IPS-15b (cell line): ENCODE data around the gene ZNF486.
A peak's percentile ranks its signal among the peaks of the same experiment; 100 is the strongest.
"Not testable (repeated sequence)": the region's sequence is repeated elsewhere in the genome, so short reads cannot be mapped to it uniquely, and the experiment has no call there.

Experiments
- H3K27me3 ChIP-seq: one replicate; pipeline ENCODE4 v1.6.1; 2013; ENCODE audit warnings: low read length; ENCODE audit not compliant: control insufficient read depth, insufficient read depth
- H3K36me3 ChIP-seq: one replicate; pipeline ENCODE4 v1.6.1; 2013; ENCODE audit warnings: low read length; ENCODE audit not compliant: control insufficient read depth, insufficient read depth
- H3K4me1 ChIP-seq: one replicate; pipeline ENCODE4 v1.6.1; 2013; ENCODE audit warnings: mild to moderate bottlenecking, low read length; ENCODE audit not compliant: control insufficient read depth, insufficient read depth
- H3K4me3 ChIP-seq: one replicate; pipeline ENCODE4 v1.5.1; 2013; ENCODE audit warnings: low read depth, low read length
- H3K9ac ChIP-seq: one replicate; pipeline ENCODE4 v1.6.1; 2013; ENCODE audit warnings: low read depth, mild to moderate bottlenecking, low read length
- H3K9me3 ChIP-seq: one replicate; pipeline ENCODE4 v1.6.1; 2013; ENCODE audit warnings: mild to moderate bottlenecking, low read length; ENCODE audit not compliant: control insufficient read depth, insufficient read depth

ZNF486 gene

DNA sequence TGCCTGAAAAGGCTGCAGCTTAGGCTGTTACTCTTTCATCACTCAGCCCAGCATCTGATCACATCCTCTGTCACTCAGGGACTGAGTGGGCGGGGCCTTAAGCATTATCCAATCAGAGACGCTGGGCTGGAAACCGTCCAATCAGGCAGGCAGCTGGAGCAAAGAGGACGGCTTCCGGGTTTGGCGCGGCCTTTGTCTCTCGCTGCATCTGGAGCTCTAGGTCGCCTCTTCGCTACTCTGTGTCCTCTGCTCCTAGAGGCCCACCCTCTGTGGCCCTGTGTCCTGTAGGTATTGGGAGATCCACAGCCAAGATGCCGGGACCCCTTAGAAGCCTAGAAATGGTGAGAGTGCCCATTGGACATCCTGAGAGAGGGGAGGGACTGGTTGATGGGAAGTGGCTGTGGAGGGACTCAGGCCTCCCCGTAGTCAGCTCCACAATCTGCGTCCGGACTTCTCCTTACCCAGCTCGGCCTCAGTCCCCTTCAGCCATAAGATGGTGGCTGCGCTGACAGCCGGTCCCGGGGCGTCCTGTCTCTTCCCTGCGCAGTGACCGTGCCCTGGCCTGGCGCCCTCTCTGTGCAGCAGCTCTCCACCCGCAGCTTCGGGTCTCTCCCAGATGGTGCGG, at the start of gene ZNF486:
TSS of gene ZNF486 (plus strand) at position 195 of the 625 bp plus-strand sequence. CDS start at position 312, 117 bp downstream.
- H3K9me3 ChIP-seq = no peaks in the 10 kb centered on the region
- peak within 1 kb of the TSS; percentile 95 for H3K4me3 ChIP-seq
- no peaks in the 10 kb centered on the region for H3K27me3 ChIP-seq
- peaks cover 9% of the 10 kb centered on the region for H3K36me3 ChIP-seq
- peak within 1 kb of the TSS; percentile 93 for H3K9ac ChIP-seq
- H3K4me1 ChIP-seq = peaks cover 2% of the 10 kb centered on the region

DNA sequence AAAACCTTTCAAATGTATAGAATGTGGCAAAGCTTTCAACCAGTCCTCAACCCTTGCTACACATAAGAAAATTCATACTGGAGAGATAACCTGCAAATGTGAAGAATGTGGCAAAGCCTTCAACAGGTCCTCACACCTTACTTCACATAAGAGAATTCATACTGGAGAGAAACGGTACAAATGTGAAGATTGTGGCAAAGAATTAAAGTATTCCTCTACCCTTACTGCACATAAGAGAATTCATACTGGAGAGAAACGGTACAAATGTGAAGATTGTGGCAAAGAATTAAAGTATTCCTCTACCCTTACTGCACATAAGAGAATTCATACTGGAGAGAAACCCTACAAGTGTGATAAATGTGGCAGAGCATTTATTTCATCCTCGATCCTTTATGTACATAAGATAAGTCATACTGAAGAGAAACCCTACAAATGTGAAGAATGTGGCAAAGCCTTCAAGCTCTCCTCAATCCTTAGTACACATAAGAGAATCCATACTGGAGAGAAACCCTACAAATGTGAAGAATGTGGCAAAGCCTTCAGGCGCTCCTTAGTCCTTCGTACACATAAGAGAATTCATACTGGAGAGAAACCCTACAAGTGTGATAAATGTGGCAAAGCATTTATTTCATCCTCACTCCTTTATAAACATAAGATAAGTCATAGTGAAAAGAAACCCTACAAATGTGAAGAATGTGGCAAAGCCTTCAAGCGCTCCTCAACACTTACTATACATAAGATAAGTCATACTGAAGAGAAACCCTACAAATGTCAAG, 48.8 kb upstream of the ZNF486 start:
- not testable (repeated sequence) for H3K27me3 ChIP-seq, H3K9ac ChIP-seq, H3K4me3 ChIP-seq, H3K4me1 ChIP-seq
- peaks cover 49% of the 10 kb centered on the region for H3K9me3 ChIP-seq
- peaks cover 46% of the 10 kb centered on the region for H3K36me3 ChIP-seq

DNA sequence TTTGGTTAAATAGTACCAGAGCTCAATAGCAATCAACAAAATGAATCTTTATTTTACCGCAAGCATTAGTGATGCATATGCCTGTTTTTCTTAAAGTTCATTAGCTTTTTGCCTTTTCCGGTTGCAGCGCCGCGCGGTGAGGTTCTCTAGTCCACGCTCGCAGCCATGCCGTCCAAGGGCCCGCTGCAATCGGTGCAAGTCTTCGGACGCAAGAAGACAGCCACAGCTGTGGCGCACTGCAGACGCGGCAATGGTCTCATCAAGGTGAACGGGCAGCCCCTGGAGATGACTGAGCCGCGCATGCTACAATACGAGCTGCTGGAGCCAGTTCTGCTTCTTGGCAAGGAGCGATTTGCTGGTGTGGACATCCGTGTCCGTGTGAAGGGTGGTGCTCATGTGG, 42.1 kb upstream of the ZNF486 start:
- Histone ChIP-seq H3K27me3 (no peaks in the 10 kb centered on the region), H3K4me3 (no peak overlapping the region), H3K9me3 (peaks cover 2% of the 10 kb centered on the region), H3K36me3 (peaks cover 21% of the 10 kb centered on the region), H3K9ac (no peak overlapping the region), H3K4me1 (no peaks in the 10 kb centered on the region)

DNA sequence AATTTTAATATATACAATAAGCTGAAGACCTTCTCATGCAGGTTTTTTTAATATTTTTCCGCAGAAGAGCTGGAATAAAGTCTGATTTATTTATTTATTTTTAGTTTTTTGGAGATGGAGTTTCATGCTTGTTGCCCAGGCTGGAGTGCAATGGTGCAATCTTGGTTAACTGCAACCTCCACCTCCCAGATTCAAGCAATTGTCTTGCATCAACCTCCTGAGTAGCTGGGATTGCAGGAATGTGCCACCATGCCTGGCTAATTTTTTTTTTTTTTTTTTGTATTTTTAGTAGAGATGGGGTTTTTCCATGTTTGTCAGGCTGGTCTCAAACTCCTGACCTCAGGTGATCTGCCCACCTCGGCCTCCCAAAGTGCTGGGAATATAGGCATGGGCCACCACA, 34.1 kb upstream of the ZNF486 start:
- not testable (repeated sequence) for H3K4me1 ChIP-seq, H3K36me3 ChIP-seq, H3K4me3 ChIP-seq, H3K9me3 ChIP-seq, H3K27me3 ChIP-seq, H3K9ac ChIP-seq

DNA sequence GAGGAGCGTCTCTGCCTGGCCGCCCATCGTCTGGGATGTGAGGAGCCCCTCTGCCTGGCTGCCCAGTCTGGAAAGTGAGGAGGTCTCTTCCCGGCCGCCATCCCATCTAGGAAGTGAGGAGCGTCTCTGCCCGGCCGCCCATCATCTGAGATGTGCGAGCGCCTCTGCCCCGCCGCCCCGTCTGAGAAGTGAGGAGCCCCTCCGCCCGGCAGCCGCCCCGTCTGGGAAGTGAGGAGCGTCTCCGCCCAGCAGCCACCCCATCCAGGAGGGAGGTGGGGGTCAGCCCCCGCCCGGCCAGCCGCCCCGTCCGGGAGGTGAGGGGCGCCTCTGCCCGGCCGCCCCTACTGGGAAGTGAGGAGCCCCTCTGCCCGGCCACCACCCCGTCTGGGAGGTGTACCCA, 29.3 kb upstream of the ZNF486 start:
- H3K27me3 ChIP-seq, H3K9ac ChIP-seq, H3K9me3 ChIP-seq: not testable (repeated sequence)

DNA sequence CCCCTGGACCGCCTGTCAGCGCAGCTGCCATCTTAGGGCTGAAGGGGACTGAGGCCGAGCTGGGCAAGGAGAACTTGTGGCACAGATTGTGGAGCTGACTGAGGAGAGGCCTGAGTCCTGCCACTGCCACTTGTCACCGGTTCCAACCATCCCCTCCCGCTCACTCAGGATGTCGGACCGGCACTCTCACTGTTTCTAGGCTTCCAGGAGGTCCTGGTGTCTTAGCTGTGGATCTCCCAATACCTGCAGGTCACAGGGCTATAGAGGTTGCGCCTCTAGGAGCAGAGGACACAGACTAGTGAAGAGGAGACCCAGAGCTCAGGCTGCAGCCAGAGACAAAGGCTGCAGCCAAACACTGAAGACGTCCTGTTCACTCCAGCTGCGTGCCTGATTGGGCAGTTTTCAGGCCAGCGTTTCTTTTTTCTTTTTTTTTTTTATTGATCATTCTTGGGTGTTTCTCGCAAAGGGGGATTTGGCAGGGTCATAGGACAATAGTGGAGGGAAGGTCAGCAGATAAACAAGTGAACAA, 15.3 kb upstream of the ZNF486 start:
- Histone ChIP-seq H3K4me3 (no peak overlapping the region), H3K36me3 (no peaks in the 10 kb centered on the region), H3K4me1 (peaks cover 4% of the 10 kb centered on the region), H3K9me3 (no peaks in the 10 kb centered on the region), H3K9ac (no peak overlapping the region), H3K27me3 (no peaks in the 10 kb centered on the region)

More for the DNA sequence above, 29.3 kb upstream of the ZNF486 start:
- H3K4me1 ChIP-seq, H3K36me3 ChIP-seq, H3K4me3 ChIP-seq: not testable (repeated sequence)

DNA sequence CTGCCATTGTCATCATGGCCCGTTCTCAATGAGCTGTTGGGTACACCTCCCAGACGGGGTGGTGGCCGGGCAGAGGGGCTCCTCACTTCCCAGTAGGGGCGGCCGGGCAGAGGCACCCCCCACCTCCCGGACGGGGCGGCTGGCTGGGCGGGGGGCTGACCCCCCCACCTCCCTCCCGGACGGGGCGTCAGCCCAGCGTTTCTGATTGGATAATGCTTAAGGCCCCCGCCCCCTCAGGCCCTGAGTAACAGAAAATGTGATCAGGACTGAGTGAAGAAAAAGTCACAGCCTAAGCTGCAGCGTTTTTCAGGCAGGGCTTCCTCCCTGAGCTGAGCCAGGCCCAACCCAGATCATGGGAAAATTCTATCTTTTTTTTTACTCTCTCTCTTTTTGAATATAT, 14.5 kb upstream of the ZNF486 start:
- not testable (repeated sequence) for H3K27me3 ChIP-seq, H3K9ac ChIP-seq, H3K4me3 ChIP-seq, H3K36me3 ChIP-seq, H3K9me3 ChIP-seq, H3K4me1 ChIP-seq

DNA sequence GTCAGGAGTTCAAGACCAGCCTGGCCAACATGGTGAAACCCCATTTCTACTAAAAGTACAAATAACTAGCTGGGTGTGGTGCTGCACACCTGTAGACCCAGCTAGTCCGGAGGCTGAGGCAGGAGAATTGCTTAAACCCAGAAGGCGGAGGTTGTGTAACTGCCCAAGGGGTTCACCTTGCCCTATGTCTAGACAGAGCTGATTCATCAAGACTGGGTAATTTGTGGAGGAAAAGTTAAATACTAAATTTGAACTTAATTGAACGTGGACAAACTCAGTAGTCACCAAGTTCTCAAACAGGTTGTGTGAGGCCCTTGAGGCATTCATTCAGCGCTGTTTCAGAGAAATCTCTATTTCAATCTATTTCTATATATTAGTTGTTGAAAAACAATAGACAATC, 13.7 kb upstream of the ZNF486 start:
- H3K9ac ChIP-seq = no peak overlapping the region
- no peaks in the 10 kb centered on the region for H3K9me3 ChIP-seq
- H3K27me3 ChIP-seq = no peaks in the 10 kb centered on the region
- no peak overlapping the region for H3K4me3 ChIP-seq
- no peaks in the 10 kb centered on the region for H3K36me3 ChIP-seq
- H3K4me1 ChIP-seq = peaks cover 4% of the 10 kb centered on the region

DNA sequence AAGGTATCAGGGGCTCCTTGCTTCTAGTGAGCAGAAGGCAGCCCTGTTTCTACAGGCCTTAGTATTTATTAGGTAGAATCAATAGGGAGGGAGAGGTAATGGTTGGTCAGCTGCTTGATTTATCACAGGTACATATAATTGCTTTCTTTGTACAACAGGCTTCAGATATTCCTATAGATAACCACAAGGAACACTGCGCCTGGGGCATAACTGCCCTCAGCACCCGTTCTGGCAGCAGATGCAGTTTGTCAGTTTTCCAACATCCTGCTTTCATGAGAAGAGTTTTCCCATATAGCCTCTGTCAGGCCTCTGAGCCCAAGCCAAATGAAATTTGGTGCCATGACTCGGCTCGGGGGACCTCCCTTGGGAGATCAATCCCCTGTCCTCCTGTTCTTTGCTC, 12.4 kb upstream of the ZNF486 start:
- H3K9me3 ChIP-seq = no peaks in the 10 kb centered on the region
- H3K4me1 ChIP-seq = peaks cover 4% of the 10 kb centered on the region
- H3K9ac ChIP-seq = no peak overlapping the region
- no peaks in the 10 kb centered on the region for H3K36me3 ChIP-seq
- no peaks in the 10 kb centered on the region for H3K27me3 ChIP-seq
- H3K4me3 ChIP-seq = no peak overlapping the region

DNA sequence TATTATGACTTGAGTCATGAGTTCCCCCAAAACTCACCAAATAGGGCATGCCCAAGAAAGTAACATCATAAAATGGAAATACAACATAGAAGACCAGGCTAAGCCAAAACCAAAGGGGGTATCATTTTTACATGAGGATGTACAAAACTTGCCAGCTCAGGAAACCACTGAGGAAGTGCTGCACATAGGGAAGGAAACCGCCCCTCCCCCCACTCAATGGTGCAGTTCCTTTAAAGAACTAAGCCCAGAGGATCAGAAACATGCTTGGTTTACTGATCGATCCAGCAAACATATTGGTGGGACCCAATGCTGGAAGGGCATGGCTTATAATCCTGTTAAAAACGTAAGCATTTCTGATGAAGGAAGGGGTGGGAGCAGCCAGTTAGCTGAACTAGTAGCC, 4.2 kb upstream of the ZNF486 start:
- Histone ChIP-seq H3K36me3 (no peaks in the 10 kb centered on the region), H3K27me3 (no peaks in the 10 kb centered on the region), H3K4me1 (no peaks in the 10 kb centered on the region), H3K4me3 (no peak overlapping the region), H3K9me3 (no peaks in the 10 kb centered on the region), H3K9ac (no peak overlapping the region)

DNA sequence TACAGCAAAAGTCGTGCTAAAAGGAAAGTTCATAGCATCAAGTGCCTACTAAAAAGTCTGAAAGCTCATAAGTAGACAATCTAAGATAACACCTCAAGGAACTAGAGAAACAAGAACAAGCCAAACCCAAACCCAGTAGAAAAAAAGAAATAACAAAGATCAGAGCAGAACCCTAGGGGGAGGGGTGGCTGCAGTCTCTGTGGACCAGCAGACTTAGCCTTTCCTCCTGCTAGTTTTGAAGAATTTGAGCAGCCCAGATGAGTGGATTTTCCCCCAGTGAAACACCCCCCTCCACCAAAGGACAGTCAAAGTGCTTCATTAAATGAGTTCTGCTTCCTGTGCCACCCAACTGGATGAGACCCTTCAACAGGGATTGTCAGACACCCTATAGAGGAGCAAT, 2.6 kb upstream of the ZNF486 start:
- no peaks in the 10 kb centered on the region for H3K9me3 ChIP-seq
- H3K4me3 ChIP-seq = no peak overlapping the region
- H3K36me3 ChIP-seq = peaks cover 3% of the 10 kb centered on the region
- H3K27me3 ChIP-seq = no peaks in the 10 kb centered on the region
- H3K4me1 ChIP-seq = peaks cover 2% of the 10 kb centered on the region
- no peak overlapping the region for H3K9ac ChIP-seq

DNA sequence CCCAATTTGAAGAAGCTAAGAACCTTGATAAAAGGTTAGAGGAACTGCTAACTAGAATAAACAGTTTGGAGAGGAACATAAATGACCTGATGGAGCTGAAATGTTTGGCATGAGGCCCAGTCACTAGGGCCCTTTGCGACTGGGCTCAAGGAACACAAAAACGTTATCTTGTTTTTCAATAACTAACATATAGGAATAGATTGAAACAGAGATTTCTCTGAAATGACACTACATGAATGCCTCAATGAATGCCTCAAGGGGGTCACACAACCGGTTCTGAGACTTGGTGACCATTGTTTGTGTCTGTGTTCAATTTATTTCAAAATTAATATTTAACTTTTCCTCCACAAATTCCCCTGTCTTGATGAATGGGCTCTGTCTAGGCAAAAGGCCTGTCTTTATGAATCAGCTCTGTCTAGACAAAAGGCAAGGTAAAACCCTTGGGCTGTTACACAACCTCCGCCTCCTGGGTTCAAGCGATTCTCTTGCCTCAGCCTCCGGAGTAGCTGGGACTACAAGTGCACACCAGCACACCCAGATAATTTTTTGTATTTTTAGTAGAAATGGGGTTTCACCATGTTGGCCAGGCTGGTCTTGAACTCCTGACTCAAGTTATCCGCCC, 932 bp upstream of the ZNF486 start:
- Histone ChIP-seq H3K9me3 (no peaks in the 10 kb centered on the region), H3K36me3 (peaks cover 5% of the 10 kb centered on the region), H3K27me3 (no peaks in the 10 kb centered on the region), H3K4me1 (peaks cover 2% of the 10 kb centered on the region), H3K4me3 (no peak overlapping the region), H3K9ac (no peak overlapping the region)
